ENCODE results near the gene TMEM207.

- TF ChIP-seq POLR2A (IDR thresholded peaks at IDR 0.05; ENCODE audit: low read length) (no peak), GATA1 (IDR thresholded peaks at IDR 0.05; ENCODE audit: low read depth, low read length) (no peak)
Measured at GRCh38 chr3:190399677-190400076, 50.0 kb downstream of the TMEM207 start.

All from erythroblast (primary cell).